ENCODE results near the gene LOXL3.

DNA sequence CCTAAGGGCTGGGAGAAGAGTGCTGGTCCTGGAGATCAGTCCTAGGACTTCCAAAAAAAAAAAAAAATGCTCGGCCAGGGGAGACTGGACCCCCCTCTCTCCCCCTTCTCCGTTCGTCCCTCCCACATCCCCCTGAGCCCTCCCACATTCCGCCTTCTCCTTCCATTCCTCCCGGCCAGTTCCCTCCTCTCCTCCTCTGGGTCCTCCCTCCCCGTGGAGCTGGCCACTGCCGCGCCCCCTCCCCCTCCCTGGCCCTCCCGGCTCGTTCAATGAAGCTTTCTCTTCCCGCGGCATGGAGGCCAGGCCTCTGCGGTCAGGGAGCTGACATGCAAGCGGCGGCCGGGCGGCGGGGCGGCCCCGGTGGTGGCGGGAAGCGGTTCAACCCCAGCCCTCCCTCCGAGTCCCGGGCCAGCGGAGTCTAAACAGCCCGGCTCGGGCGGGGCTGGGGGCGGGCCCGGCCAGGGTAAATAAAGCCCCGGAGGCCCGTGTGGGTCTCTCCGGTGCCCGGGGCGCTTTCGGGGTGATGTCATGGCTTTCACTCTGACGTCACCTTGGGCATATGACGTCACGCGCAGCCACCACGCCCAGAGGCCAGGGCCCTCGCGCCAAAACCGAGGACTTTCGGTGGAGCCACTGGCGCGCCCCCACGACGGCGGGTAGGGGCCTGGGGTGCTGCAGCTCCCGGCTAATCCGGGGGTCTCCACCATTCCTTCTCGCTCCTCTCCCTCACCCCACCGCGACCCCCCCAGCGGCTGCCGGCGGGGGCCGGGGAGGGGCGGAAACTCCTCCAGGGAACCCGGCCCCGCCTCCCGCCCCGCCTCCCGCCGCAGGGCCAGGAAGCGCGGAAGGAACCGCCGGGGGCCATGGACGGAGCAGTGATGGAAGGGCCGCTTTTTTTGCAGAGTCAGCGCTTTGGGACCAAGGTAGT is at the start of gene LOXL3, which contains the start of gene DOK1:
- TF ChIP-seq EZH2 (IDR thresholded peaks at IDR 0.05) (no peak), POLR2A (IDR thresholded peaks at IDR 0.05; ENCODE audit: borderline replicate concordance, extremely low read depth, insufficient read depth, insufficient read length) (no peak)
